Body of pancreas (tissue), 4 donors: ENCODE data around the gene RAPGEF3. TPM values are rescaled to one million over a fixed set of nuclear protein-coding genes. Genes with fewer than 3 reads are reported as not detected.

Experiments
- ATAC-seq: fragments of 150-250 bp; one replicate; pipeline ENCODE4 v1.9.1; 2016
- DNase-seq, 4 donors: peaks; one replicate each; pipeline ENCODE4 v3.0.0-alpha.2; 2019
- H3K27ac ChIP-seq, 4 donors: fragments of 200-600 bp; sonication (generic); 1 replicate in 3 of 4; 2 replicates in 1 of 4; pipeline versions ENCODE4 v1.5.1 to v1.6.1; 2016 to 2019; ENCODE audit warnings: mild to moderate bottlenecking in 1 of 4, mixed read lengths in 1 of 4, moderate library complexity in 1 of 4
- H3K27me3 ChIP-seq, 2 donors: fragments of 200-600 bp; sonication (generic); one replicate each; pipeline ENCODE4 v1.6.0; 2016; ENCODE audit warnings: mild to moderate bottlenecking in 1 of 2
- H3K36me3 ChIP-seq, 2 donors: fragments of 200-600 bp; sonication (generic); replicated peaks in 1 of 2; 2 replicates each; pipeline ENCODE4 v1.5.1; 2016; ENCODE audit warnings: low read depth in 2 of 2; ENCODE audit not compliant: insufficient read depth in 1 of 2
- H3K4me1 ChIP-seq: fragments of 200-600 bp; sonication (generic); one replicate; pipeline ENCODE4 v1.6.0; 2016
- H3K4me3 ChIP-seq, 2 donors: fragments of 200-600 bp; sonication (generic); 1 replicate in 1 of 2; 2 replicates in 1 of 2; pipeline ENCODE4 v1.5.1; 2016 to 2019
- H3K9me3 ChIP-seq, 3 donors: fragments of 200-600 bp; sonication (generic); 1 replicate in 2 of 3; 2 replicates in 1 of 3; pipeline ENCODE4 v1.5.1; 2016
- CTCF ChIP-seq, 7 experiments: fragments of 450-650 bp in 4 of 7; fragments of 200-600 bp in 3 of 7; sonication (generic) in 3 of 7; IDR thresholded peaks; one replicate each; pipeline ENCODE4 v1.5.1; 2016 to 2019; ENCODE audit warnings: antibody characterized with exemption in 7 of 7
- POLR2A ChIP-seq, 3 donors: fragments of 450-650 bp; IDR thresholded peaks; one replicate each; pipeline ENCODE4 v1.6.1; 2016; ENCODE audit warnings: antibody characterized with exemption in 3 of 3, mild to moderate bottlenecking in 2 of 3
- WGBS, 2 donors: methylation state at CpG; one replicate each; pipeline ENCODE4 v1.1.5; 2017; 5-methylcytosine and 5-hydroxymethylcytosine counted together
- intact Hi-C: fragments of 100-400 bp; cut with DNase I; formaldehyde crosslinking; loops from one replicate; pipeline ENCODE4 v1.15.1; 2023
- total RNA-seq, 2 donors: library from RNA; depleted of rRNA; stranded (reverse); fragments of >200 nt; gene quantifications; one replicate each; pipeline ENCODE4 v1.1.0, GENCODE V29; 2016

The RAPGEF3 gene
- total RNA-seq, 2 donors from 2014 or later: 11.9 to 23.4 TPM

GRCh38 chr12:47712171-47712570, 46.5 kb downstream of the RAPGEF3 start:
- H3K27ac ChIP-seq: no peak overlapping the region
- no peak for DNase-seq
- 85 to 89% methylated on average over 6 of the region's 6 CpGs for WGBS, 2 donors

DNA sequence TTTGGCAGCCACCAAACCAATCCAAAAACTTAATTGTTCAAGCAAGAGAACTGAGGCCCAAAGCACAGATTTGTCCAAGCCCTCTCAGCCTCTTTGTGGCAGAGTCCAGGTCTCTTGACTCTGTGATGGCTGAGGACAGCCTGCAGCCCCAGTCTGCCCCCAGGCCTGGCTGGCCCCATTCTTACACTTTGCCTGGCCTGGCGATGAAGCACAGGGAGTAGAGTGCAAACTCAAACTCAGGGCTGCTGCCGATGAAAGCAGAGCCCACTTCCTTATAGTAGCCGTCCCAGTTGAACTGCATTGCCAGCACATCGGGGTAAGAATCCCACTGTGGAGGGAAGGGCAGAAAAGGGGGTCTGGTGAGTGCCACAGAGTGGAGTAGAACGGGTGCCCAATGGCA, 47.2 kb downstream of the RAPGEF3 start:
- intact Hi-C loops: loop anchor here (5.0 kb wide), 1 partner anchor 71 kb away; no protein-coding TSS in a partner anchor
- whole genome bisulfite sequencing, 2 donors: 88 to 95% methylated on average over 5 of the region's 5 CpGs
- H3K36me3 ChIP-seq: no peaks in the 10 kb centered on the region
- ATAC-seq: no peak
- TF ChIP-seq CTCF (IDR thresholded peaks at IDR 0.05): no peak
- no peak for TF ChIP-seq POLR2A (IDR thresholded peaks at IDR 0.05)
- no peak for DNase-seq
- no peak overlapping the region for H3K4me3 ChIP-seq
- H3K27ac ChIP-seq: no peak overlapping the region
- no peaks in the 10 kb centered on the region for H3K27me3 ChIP-seq
- H3K9me3 ChIP-seq: no peaks in the 10 kb centered on the region
- peaks cover 20% of the 10 kb centered on the region for H3K4me1 ChIP-seq

More at GRCh38 chr12:47712171-47712570, 46.5 kb downstream of the RAPGEF3 start:
- ATAC-seq: no peak
- intact Hi-C loops: loop anchor here (5.0 kb wide), 1 partner anchor 70 kb away; no protein-coding TSS in a partner anchor
- no peak for TF ChIP-seq CTCF (IDR thresholded peaks at IDR 0.05)
- TF ChIP-seq POLR2A (IDR thresholded peaks at IDR 0.05): no peak
- H3K36me3 ChIP-seq: no peaks in the 10 kb centered on the region
- H3K4me3 ChIP-seq: no peak overlapping the region
- H3K27me3 ChIP-seq: no peaks in the 10 kb centered on the region
- H3K9me3 ChIP-seq: no peaks in the 10 kb centered on the region
- H3K4me1 ChIP-seq: peaks cover 23% of the 10 kb centered on the region

GRCh38 chr12:47710278-47710677, 48.4 kb downstream of the RAPGEF3 start:
- Histone ChIP-seq H3K27me3 (no peaks in the 10 kb centered on the region), H3K9me3 (no peaks in the 10 kb centered on the region), H3K27ac (no peak overlapping the region), H3K4me1 (peaks cover 10% of the 10 kb centered on the region), H3K4me3 (no peak overlapping the region), H3K36me3 (no peaks in the 10 kb centered on the region)
- intact Hi-C loops: loop anchor here (5.0 kb wide), 1 partner anchor 72 kb away; no protein-coding TSS in a partner anchor
- DNase-seq: no peak
- TF ChIP-seq CTCF (IDR thresholded peaks at IDR 0.05) (no peak), POLR2A (IDR thresholded peaks at IDR 0.05) (no peak)
- ATAC-seq: no peak

GRCh38 chr12:47709671-47710070, 49.0 kb downstream of the RAPGEF3 start:
- Histone ChIP-seq H3K4me1 (peaks cover 5% of the 10 kb centered on the region), H3K9me3 (no peaks in the 10 kb centered on the region), H3K36me3 (no peaks in the 10 kb centered on the region), H3K4me3 (no peak overlapping the region), H3K27ac (no peak overlapping the region), H3K27me3 (no peaks in the 10 kb centered on the region)
- intact Hi-C loops: loop anchor here (5.0 kb wide), 1 partner anchor 73 kb away; no protein-coding TSS in a partner anchor
- TF ChIP-seq CTCF (IDR thresholded peaks at IDR 0.05): no peak
- TF ChIP-seq POLR2A (IDR thresholded peaks at IDR 0.05): no peak
- 50 to 75% methylated on average over 2 of the region's 2 CpGs for WGBS, 2 donors
- DNase-seq (no peak), ATAC-seq (no peak)

DNA sequence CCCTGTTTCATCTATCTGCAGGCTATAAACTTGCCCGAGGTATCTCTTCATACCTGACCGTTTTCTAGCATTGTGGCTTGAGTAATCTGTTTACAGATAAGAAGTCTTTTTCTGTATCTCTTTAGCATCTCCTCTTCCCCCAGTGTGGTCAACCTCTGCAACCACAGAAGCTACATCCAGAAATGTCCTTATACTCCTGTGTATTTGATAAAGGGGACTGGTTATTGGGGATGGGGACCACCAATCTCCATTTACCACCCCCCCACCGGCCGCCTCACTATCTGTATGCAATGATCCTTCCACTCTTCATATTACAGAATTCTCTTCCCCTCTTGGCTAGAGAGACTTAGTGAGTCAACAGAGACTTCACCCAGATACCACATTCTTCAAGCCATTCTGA, 49.4 kb downstream of the RAPGEF3 start:
- DNase-seq: no peak
- H3K4me1 ChIP-seq: peaks cover 5% of the 10 kb centered on the region
- H3K27me3 ChIP-seq: no peaks in the 10 kb centered on the region
- TF ChIP-seq POLR2A (IDR thresholded peaks at IDR 0.05): no peak
- TF ChIP-seq CTCF (IDR thresholded peaks at IDR 0.05): no peak
- no peak overlapping the region for H3K4me3 ChIP-seq
- H3K27ac ChIP-seq: no peak overlapping the region
- intact Hi-C loops: no loop called here
- H3K36me3 ChIP-seq: no peaks in the 10 kb centered on the region
- H3K9me3 ChIP-seq: no peaks in the 10 kb centered on the region
- ATAC-seq: no peak
- 75 to 84% methylated on average over 4 of the region's 4 CpGs for WGBS, 2 donors
